Suprapubic skin (tissue), 3 donors: Measurements from ENCODE around the gene HM13.

Source experiments
- CTCF ChIP-seq, 2 donors: fragments of 200-600 bp in 1 of 2; fragments of 450-650 bp in 1 of 2; sonication (generic) in 1 of 2; IDR thresholded peaks; one replicate each; pipeline ENCODE4 v1.5.1; 2016 to 2019; ENCODE audit warnings: antibody characterized with exemption in 2 of 2, mild to moderate bottlenecking in 1 of 2, moderate library complexity in 1 of 2
- EP300 ChIP-seq: sonication (generic); formaldehyde crosslinking; IDR thresholded peaks from one replicate; pipeline ENCODE4 v1.6.1; 2017; ENCODE audit warnings: antibody characterized with exemption
- POLR2A ChIP-seq, 2 donors: fragments of 450-650 bp; IDR thresholded peaks; one replicate each; pipeline ENCODE4 v1.6.1; 2017; ENCODE audit warnings: antibody characterized with exemption in 2 of 2, mild to moderate bottlenecking in 2 of 2, moderate library complexity in 2 of 2

DNA sequence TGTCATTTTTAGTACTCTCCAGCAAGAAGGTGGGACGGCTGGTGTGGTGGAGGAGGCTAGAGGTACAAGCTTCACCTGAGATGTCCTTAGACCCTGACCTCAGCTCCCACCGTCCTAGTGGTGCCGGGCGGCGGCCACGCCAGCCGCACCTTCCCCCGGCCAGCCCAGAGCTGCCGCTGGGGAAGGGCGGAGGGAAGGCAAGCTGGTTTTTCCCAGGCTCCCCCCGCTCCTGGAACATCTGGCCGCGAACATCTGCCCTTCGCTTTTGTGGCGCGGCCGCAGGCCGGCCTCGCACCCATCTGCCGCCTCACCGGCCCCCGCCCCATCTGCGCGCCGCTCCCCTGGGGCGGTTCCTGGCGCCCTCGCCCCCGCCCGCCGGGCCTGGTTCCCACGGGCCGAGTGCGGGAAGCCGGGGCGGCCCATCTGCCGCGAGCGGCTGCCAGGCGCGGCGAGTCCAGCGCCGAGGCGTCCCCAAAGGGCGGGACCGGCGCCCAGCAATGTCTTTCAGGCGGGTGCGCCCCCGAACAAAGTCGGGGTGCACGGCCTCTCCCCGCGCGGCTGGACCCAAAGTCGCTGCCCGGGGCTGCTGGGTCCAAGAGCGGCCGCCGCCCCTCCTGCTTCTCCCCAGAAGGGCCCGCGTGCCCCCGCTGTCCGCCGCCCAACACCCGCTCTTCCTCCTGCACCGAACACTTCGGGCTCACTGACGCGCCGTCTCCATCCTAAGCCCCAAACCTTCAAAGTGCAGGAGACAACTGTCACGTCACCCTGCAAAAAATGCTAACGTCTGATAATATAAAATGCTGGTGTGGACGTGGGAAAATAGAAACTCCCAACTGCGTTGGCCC lies 73.5 kb downstream of the HM13 start:
- TF ChIP-seq POLR2A (IDR thresholded peaks at IDR 0.05) (no peak), CTCF (IDR thresholded peaks at IDR 0.05) (no peak), EP300 (no peak)
